OCI-LY3 (cell line): ENCODE results near the gene NCOA6.

Experiments
- EZH2phosphoT487 ChIP-seq: fragments of 200-600 bp; shearing (Covaris generic); IDR thresholded peaks from 2 replicates; pipeline ENCODE4 v1.6.1; 2018; ENCODE audit warnings: antibody characterized with exemption, mixed run types, low read depth
- TF ChIP-seq, protein P1 (sequence below): fragments of 200-600, 300-600 bp; sonication (generic); IDR thresholded peaks from 2 replicates; pipeline ENCODE4 v1.5.1; 2014; ENCODE audit warnings: antibody characterized with exemption, low read length, low read depth

DNA sequence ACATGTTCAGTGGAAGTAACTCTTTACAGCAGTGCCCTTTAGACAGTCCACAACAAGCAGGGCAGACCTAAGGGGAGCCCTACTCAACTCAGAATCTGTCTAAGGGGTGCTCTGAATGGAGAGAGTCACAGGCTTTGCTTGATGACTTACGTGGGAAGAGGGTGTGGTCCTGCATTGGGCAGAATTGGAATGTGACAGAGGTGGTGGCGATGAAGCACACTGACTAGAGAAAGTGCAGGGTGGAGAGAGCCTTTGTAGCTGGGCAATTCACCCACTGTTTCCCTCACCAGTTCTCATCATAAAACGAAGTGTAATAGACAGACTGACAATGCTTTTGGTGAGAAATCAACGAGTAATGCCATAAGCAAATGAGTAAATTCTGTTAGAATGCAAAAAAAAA is 110.1 kb downstream of the NCOA6 start:
- TF ChIP-seq, protein P1, sequence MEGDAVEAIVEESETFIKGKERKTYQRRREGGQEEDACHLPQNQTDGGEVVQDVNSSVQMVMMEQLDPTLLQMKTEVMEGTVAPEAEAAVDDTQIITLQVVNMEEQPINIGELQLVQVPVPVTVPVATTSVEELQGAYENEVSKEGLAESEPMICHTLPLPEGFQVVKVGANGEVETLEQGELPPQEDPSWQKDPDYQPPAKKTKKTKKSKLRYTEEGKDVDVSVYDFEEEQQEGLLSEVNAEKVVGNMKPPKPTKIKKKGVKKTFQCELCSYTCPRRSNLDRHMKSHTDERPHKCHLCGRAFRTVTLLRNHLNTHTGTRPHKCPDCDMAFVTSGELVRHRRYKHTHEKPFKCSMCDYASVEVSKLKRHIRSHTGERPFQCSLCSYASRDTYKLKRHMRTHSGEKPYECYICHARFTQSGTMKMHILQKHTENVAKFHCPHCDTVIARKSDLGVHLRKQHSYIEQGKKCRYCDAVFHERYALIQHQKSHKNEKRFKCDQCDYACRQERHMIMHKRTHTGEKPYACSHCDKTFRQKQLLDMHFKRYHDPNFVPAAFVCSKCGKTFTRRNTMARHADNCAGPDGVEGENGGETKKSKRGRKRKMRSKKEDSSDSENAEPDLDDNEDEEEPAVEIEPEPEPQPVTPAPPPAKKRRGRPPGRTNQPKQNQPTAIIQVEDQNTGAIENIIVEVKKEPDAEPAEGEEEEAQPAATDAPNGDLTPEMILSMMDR: no peak
- TF ChIP-seq EZH2phosphoT487: no peak
